ENCODE data around the gene KRT6A.

DNA sequence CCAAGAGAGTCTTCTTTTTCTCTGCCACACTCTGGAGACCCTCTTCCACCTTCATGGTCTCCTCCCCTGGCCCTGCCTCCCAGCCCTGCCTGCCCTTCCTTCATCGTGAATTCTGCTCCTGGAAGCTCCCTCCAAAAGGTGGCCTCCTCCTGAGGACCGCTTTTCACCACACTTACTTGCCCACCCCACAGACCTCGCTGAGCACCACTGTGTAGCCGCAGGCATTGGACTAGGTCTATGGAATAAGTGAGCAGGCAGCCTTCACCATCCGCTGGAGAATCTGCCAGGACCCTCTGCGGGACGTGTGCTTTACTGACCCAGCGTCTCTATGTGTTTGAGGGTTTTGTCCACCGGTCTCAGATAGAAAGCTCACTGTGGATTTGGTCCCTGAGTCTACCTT is 36.8 kb upstream of the KRT6A start:
- TF ChIP-seq, protein P1, sequence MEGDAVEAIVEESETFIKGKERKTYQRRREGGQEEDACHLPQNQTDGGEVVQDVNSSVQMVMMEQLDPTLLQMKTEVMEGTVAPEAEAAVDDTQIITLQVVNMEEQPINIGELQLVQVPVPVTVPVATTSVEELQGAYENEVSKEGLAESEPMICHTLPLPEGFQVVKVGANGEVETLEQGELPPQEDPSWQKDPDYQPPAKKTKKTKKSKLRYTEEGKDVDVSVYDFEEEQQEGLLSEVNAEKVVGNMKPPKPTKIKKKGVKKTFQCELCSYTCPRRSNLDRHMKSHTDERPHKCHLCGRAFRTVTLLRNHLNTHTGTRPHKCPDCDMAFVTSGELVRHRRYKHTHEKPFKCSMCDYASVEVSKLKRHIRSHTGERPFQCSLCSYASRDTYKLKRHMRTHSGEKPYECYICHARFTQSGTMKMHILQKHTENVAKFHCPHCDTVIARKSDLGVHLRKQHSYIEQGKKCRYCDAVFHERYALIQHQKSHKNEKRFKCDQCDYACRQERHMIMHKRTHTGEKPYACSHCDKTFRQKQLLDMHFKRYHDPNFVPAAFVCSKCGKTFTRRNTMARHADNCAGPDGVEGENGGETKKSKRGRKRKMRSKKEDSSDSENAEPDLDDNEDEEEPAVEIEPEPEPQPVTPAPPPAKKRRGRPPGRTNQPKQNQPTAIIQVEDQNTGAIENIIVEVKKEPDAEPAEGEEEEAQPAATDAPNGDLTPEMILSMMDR (conservative IDR thresholded peaks at IDR 0.05; ENCODE audit: low read length): no peak
- TF ChIP-seq EZH2phosphoT487 (IDR thresholded peaks at IDR 0.05; ENCODE audit: borderline replicate concordance): no peak
